ENCODE results near the gene PCCA. TPM values are rescaled to one million over a fixed set of nuclear protein-coding genes. Genes with fewer than 3 reads are reported as not detected.

The PCCA gene
- total and polyA plus RNA-seq, 2 of the 13 experiments (the other 11 are each of a cell fraction or from before 2014, with no cell fraction given), result 15.0 to 32.2 TPM

DNA sequence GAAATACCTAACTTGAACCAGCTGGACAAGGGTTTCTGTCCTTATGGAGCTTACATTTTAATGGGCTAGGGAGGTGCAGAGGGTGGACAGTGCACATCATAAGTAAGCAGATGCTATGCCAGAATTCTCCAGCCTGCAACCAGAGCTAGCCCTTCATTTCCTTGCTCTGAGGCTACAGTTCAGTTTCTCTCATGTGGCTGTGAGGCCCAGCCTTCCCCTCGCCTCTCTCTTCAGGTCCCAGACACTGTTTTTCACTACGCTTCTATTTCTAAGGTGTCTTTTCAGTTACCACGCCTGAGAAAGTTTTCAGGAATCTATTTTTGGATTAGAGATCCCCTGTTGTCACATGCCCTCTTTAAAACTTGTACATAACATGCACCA is 141.9 kb downstream of the PCCA start:
- ATAC-seq (peak; percentile 42; the same call in 2 of the 3 replicates), DNase-seq (ENCODE audit: low spot score) (no peak), FAIRE-seq (no peak)
- 98% methylated on average over 3 of the region's 3 CpGs for WGBS (ENCODE audit: low lambda C conversion rate)
- H4K20me1 ChIP-seq (ENCODE audit: insufficient read depth, low read length), result no peaks in the 10 kb centered on the region
- no peaks in the 10 kb centered on the region; a peak in 1 of 5 replicates for H3K27me3 ChIP-seq (ENCODE audit: control insufficient read depth in 1 of 2, insufficient read depth in 2 of 2, low read length in 2 of 2)
- H3K4me2 ChIP-seq (ENCODE audit: low read depth, low read length), result no peak overlapping the region
- no peak overlapping the region for H3K9ac ChIP-seq (ENCODE audit: insufficient read depth, low read depth, low read length)
- no TSS peak for BruUV-seq (replicated peaks)
- no peak overlapping the region for H3K4me3 ChIP-seq (replicated peaks in 1 of 3; ENCODE audit: insufficient read depth in 1 of 3, low read depth in 2 of 3, low read length in 3 of 3)
- no peak overlapping the region for H2AFZ ChIP-seq (ENCODE audit: low read length)
- no peaks in the 10 kb centered on the region for H3K79me2 ChIP-seq (ENCODE audit: insufficient read depth, low read length)
- TF ChIP-seq, protein P1, sequence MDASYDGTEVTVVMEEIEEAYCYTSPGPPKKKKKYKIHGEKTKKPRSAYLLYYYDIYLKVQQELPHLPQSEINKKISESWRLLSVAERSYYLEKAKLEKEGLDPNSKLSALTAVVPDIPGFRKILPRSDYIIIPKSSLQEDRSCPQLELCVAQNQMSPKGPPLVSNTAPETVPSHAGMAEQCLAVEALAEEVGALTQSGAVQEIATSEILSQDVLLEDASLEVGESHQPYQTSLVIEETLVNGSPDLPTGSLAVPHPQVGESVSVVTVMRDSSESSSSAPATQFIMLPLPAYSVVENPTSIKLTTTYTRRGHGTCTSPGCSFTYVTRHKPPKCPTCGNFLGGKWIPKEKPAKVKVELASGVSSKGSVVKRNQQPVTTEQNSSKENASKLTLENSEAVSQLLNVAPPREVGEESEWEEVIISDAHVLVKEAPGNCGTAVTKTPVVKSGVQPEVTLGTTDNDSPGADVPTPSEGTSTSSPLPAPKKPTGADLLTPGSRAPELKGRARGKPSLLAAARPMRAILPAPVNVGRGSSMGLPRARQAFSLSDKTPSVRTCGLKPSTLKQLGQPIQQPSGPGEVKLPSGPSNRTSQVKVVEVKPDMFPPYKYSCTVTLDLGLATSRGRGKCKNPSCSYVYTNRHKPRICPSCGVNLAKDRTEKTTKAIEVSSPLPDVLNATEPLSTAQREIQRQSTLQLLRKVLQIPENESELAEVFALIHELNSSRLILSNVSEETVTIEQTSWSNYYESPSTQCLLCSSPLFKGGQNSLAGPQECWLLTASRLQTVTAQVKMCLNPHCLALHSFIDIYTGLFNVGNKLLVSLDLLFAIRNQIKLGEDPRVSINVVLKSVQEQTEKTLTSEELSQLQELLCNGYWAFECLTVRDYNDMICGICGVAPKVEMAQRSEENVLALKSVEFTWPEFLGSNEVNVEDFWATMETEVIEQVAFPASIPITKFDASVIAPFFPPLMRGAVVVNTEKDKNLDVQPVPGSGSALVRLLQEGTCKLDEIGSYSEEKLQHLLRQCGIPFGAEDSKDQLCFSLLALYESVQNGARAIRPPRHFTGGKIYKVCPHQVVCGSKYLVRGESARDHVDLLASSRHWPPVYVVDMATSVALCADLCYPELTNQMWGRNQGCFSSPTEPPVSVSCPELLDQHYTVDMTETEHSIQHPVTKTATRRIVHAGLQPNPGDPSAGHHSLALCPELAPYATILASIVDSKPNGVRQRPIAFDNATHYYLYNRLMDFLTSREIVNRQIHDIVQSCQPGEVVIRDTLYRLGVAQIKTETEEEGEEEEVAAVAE (CRISPR knock-in tag; IDR thresholded peaks at IDR 0.05; ENCODE audit: borderline replicate concordance), result no peak
- no peak for TF ChIP-seq ZNF510 (CRISPR knock-in tag; IDR thresholded peaks at IDR 0.05; ENCODE audit: low read depth)
- no peak for TF ChIP-seq ZKSCAN1 (IDR thresholded peaks at IDR 0.05; ENCODE audit: low read length)
- no peak for TF ChIP-seq GFI1 (CRISPR knock-in tag; IDR thresholded peaks at IDR 0.05; ENCODE audit: borderline replicate concordance)
- TF ChIP-seq ZBTB7B (CRISPR knock-in tag; IDR thresholded peaks at IDR 0.05), result no peak
- TF ChIP-seq ZFY (CRISPR knock-in tag; IDR thresholded peaks at IDR 0.05), result no peak
- TF ChIP-seq, protein P2, sequence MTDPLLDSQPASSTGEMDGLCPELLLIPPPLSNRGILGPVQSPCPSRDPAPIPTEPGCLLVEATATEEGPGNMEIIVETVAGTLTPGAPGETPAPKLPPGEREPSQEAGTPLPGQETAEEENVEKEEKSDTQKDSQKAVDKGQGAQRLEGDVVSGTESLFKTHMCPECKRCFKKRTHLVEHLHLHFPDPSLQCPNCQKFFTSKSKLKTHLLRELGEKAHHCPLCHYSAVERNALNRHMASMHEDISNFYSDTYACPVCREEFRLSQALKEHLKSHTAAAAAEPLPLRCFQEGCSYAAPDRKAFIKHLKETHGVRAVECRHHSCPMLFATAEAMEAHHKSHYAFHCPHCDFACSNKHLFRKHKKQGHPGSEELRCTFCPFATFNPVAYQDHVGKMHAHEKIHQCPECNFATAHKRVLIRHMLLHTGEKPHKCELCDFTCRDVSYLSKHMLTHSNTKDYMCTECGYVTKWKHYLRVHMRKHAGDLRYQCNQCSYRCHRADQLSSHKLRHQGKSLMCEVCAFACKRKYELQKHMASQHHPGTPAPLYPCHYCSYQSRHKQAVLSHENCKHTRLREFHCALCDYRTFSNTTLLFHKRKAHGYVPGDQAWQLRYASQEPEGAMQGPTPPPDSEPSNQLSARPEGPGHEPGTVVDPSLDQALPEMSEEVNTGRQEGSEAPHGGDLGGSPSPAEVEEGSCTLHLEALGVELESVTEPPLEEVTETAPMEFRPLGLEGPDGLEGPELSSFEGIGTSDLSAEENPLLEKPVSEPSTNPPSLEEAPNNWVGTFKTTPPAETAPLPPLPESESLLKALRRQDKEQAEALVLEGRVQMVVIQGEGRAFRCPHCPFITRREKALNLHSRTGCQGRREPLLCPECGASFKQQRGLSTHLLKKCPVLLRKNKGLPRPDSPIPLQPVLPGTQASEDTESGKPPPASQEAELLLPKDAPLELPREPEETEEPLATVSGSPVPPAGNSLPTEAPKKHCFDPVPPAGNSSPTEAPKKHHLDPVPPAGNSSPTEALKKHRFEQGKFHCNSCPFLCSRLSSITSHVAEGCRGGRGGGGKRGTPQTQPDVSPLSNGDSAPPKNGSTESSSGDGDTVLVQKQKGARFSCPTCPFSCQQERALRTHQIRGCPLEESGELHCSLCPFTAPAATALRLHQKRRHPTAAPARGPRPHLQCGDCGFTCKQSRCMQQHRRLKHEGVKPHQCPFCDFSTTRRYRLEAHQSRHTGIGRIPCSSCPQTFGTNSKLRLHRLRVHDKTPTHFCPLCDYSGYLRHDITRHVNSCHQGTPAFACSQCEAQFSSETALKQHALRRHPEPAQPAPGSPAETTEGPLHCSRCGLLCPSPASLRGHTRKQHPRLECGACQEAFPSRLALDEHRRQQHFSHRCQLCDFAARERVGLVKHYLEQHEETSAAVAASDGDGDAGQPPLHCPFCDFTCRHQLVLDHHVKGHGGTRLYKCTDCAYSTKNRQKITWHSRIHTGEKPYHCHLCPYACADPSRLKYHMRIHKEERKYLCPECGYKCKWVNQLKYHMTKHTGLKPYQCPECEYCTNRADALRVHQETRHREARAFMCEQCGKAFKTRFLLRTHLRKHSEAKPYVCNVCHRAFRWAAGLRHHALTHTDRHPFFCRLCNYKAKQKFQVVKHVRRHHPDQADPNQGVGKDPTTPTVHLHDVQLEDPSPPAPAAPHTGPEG (CRISPR knock-in tag; IDR thresholded peaks at IDR 0.05), result no peak
- TF ChIP-seq ZNF121 (CRISPR knock-in tag; IDR thresholded peaks at IDR 0.05), result no peak
- no peak for TF ChIP-seq ZMYM3 (CRISPR knock-in tag; IDR thresholded peaks at IDR 0.05)
- no peak for TF ChIP-seq SMARCC2 (IDR thresholded peaks at IDR 0.05)
- TF ChIP-seq AGO2 (optimal IDR thresholded peaks at IDR 0.05; ENCODE audit: low read depth, low read length), result no peak
- TF ChIP-seq PHF21A (CRISPR knock-in tag; IDR thresholded peaks at IDR 0.05), result no peak
- TF ChIP-seq PAWR (CRISPR knock-in tag; IDR thresholded peaks at IDR 0.05; ENCODE audit: borderline replicate concordance), result no peak
- no peak for TF ChIP-seq ARHGAP35 (CRISPR knock-in tag; IDR thresholded peaks at IDR 0.05; ENCODE audit: borderline replicate concordance)
- no peak for TF ChIP-seq ZNF777 (CRISPR knock-in tag; IDR thresholded peaks at IDR 0.05)
- intact Hi-C loops (cut with micrococcal nuclease; ENCODE audit: unreplicated experiment) (loop anchor here (10.0 kb wide), 2 partner anchors 146 to 256 kb away; partner anchors contain the start of genes PCCA and ZIC5), in situ Hi-C loops (cut with HindIII; ENCODE audit: extremely low pct_ligation_motif_present, low pct_unique_long_range_greater_than_20kb) (loop anchor here (10.0 to 25.0 kb wide), 2 partner anchors 246 to 568 kb away; partner anchors contain the start of gene ZIC2)
- no peaks in the 10 kb centered on the region for H3K9me3 ChIP-seq (ENCODE audit: low read length)
- CTCF ChIA-PET (ENCODE audit: low intra/inter-chr PET ratio, low total read pairs), result no interaction called here
- H3K4me1 ChIP-seq (ENCODE audit: insufficient read depth, low read length), result peaks cover 22% of the 10 kb centered on the region
- H3K36me3 ChIP-seq (replicated peaks in 1 of 2; ENCODE audit: control insufficient read depth in 1 of 2, insufficient read depth in 2 of 2, low read length in 2 of 2), result 0 out of 5 replicates have a peak, but pooled peaks cover 0 to 4% of the 10 kb centered on the region in 2 experiments
- POLR2A ChIA-PET, result no interaction called here
- H3K27ac ChIP-seq (ENCODE audit: extremely low read length, insufficient read depth, low read length), result no peak overlapping the region
